Fibroblast of the aortic adventitia (primary cell): Measurements from ENCODE around the gene CTNNA2. TPM values are rescaled to one million over a fixed set of nuclear protein-coding genes. Genes with fewer than 3 reads are reported as not detected.

Source experiments
- DNase-seq: peaks from one replicate; pipeline ENCODE4 v3.0.0-alpha.2; 2010; ENCODE audit warnings: low read depth
- H3K4me3 ChIP-seq: 2 replicates; pipeline ENCODE4 v1.5.1; 2011; ENCODE audit warnings: low read depth, mild to moderate bottlenecking, control low read depth, low read length, moderate library complexity
- total RNA-seq: library from RNA; depleted of rRNA; stranded (reverse); fragments of >200 nt; gene quantifications from 2 replicates; pipeline ENCODE4 v1.2.3, GENCODE V29; 2012; ENCODE audit warnings: low replicate concordance
- TF ChIP-seq, protein P1 (sequence below): IDR thresholded peaks from 2 replicates; pipeline ENCODE4 v1.5.1; 2011; ENCODE audit warnings: mild to moderate bottlenecking, low read length, control low read depth, inconsistent platforms; ENCODE audit not compliant: insufficient read depth

Gene CTNNA2
- total RNA-seq, 1 donor = 0.36 TPM

DNA sequence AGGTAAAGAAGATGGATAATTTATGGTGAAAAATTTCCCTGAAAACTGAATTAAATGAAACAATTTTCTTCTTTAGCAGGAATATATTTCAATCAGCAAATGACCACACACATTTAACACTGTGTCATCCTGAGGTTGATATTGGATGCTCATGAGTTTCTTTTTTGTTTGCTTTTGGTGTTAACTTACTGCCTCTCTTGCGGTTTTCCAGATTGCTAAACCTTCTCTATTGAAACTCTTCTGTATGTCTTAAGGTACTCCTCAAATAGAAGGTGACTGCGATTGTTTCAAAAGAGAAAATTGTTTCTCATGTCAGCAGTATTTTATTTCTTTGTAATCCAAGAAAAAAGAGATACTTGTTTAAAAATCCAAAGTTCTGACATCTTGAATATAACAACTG is 692.6 kb downstream of the CTNNA2 start:
- DNase-seq = no peak
- H3K4me3 ChIP-seq = no peak overlapping the region
- TF ChIP-seq, protein P1, sequence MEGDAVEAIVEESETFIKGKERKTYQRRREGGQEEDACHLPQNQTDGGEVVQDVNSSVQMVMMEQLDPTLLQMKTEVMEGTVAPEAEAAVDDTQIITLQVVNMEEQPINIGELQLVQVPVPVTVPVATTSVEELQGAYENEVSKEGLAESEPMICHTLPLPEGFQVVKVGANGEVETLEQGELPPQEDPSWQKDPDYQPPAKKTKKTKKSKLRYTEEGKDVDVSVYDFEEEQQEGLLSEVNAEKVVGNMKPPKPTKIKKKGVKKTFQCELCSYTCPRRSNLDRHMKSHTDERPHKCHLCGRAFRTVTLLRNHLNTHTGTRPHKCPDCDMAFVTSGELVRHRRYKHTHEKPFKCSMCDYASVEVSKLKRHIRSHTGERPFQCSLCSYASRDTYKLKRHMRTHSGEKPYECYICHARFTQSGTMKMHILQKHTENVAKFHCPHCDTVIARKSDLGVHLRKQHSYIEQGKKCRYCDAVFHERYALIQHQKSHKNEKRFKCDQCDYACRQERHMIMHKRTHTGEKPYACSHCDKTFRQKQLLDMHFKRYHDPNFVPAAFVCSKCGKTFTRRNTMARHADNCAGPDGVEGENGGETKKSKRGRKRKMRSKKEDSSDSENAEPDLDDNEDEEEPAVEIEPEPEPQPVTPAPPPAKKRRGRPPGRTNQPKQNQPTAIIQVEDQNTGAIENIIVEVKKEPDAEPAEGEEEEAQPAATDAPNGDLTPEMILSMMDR = no peak

DNA sequence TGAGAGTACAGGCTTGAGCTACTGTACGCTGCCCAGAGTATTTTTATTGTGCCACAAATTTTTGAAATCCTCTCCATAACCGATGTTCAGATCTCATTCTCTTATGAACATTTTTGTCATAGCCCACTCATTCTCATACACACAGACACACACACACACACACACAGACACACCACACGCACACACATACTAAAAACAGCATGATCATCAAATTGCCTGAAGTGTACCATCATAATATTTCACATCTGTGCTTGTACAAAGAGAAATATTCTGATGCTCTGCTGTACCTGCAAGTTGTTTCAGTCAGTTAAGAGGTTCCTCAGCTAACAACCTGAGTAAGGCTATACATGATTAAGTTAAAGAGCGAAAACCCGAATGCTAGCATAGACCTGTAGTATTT is 696.6 kb downstream of the CTNNA2 start:
- no peak overlapping the region for H3K4me3 ChIP-seq
- DNase-seq = no peak
- TF ChIP-seq, protein P1 = no peak

DNA sequence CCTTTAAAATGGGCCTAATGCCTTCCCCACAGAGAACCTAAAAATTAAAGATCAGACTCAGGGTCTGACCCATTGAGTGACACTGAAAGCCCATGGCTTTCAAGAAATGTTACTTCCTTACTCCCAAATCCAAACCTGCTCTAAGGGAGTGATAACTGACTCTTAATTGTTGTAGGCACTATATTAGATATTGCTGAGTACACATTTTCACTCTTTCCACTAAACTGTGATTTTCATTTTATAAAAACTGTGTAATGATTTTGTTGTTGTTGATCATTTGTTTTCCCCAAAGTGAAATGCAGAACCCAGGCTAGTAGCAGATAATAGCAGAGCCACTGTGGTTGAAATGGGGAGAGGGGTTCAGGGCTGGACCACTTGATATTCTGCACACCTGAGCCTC is 704.6 kb downstream of the CTNNA2 start:
- H3K4me3 ChIP-seq = no peak overlapping the region
- TF ChIP-seq, protein P1 = no peak
- DNase-seq = no peak

DNA sequence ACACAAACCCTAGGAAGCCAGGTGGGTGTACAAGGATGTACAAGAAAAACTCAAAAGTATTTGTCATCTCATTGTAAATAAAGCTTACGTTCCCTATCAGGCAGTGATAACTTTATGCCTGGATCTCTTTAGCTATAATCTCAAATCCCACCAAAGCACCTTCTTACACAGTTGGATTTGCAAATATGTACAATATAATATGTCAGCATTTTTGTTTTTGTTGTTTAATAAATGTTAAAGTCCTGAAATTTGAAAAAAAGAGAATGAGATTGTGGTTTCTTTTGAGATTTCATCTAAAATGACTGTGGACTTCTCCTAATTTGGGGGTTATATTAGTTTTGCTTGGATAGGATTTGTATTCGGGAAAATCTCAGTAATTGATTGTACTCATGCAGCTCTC is 709.8 kb downstream of the CTNNA2 start:
- no peak overlapping the region for H3K4me3 ChIP-seq
- no peak for DNase-seq
- TF ChIP-seq, protein P1 = no peak

DNA sequence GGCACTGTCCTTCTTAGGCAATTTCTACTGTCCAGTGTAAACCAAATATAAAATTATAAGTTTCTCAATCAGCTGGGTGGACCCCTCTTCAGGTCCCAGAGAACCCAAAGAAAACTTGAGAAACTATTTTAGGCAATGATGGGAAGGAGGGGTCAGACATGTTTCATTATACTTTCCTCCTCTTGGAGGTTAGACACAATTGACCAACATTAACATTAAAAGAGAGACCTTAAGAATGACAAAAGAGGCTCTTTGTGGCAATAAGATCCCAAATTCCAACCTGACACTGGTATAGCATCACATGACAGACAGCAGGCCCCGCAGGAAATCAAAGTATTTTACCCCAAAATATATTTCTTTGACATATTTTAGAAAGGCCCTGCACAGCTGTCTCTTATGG is 718.6 kb downstream of the CTNNA2 start:
- DNase-seq = no peak
- TF ChIP-seq, protein P1 = no peak

DNA sequence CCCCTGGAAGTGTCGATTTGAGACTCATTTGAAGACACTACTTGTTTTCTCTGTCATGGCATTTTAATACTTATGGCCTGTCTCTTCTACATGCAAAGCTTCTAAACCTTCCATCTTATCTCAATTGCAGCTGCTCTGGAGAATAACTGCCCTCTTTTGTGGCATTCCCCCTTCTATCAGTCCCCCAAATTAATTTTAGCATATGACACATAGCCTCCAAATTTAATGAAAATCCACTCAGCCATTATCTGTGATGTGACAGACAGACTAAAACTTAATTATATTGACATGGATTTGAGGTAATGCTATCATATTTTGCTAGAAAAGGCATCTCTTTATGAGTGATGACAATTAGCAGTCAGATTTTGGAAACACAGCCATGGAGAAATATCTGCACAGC is 720.5 kb downstream of the CTNNA2 start:
- TF ChIP-seq, protein P1 = no peak
- DNase-seq = no peak
- H3K4me3 ChIP-seq = no peak overlapping the region

More for the DNA sequence above, 718.6 kb downstream of the CTNNA2 start:
- H3K4me3 ChIP-seq = no peak overlapping the region
